ENCODE measurements around the gene GRHL1.

GRCh38 chr2:9993488-9994165 is 42.1 kb downstream of the GRHL1 start:
- TF ChIP-seq POLR2A (IDR thresholded peaks at IDR 0.05; ENCODE audit: low read depth, low read length), result no peak
- no peak for TF ChIP-seq POLR2AphosphoS5 (IDR thresholded peaks at IDR 0.05; ENCODE audit: insufficient read depth, low read depth, low read length)
- TF ChIP-seq MYC (IDR thresholded peaks at IDR 0.05; ENCODE audit: low read depth, low read length), result no peak
- no peak for TF ChIP-seq CTCF (IDR thresholded peaks at IDR 0.05; ENCODE audit: extremely low read depth in 1 of 2, insufficient read depth in 1 of 2, low read depth in 1 of 2, low read length in 2 of 2)
- no peak for TF ChIP-seq EZH2 (IDR thresholded peaks at IDR 0.05; ENCODE audit: borderline replicate concordance, low read depth, low read length, severe bottlenecking)

All from endothelial cell of umbilical vein (primary cell).